GM13976 (cell line): ENCODE data around the gene DUXB.
A peak's percentile ranks its signal among the peaks of the same experiment; 100 is the strongest.

Source experiments
- DNase-seq: peaks from one replicate; pipeline ENCODE4 v3.0.0; 2012; ENCODE audit warnings: low spot score
- CTCF ChIP-seq: IDR thresholded peaks from 2 replicates; pipeline ENCODE4 v1.5.1; 2012; ENCODE audit warnings: borderline replicate concordance, mild to moderate bottlenecking; ENCODE audit not compliant: insufficient read depth; ENCODE audit errors: extremely low read depth, missing control alignments, control extremely low read depth
- in situ Hi-C: fragments of 300-500 bp; cut with MboI; formaldehyde crosslinking; loops from one replicate; pipeline ENCODE4 v1.12.0; 2022; ENCODE audit warnings: low sequenced_read_pairs, mixed read lengths, inconsistent platforms; ENCODE audit not compliant: unreplicated experiment

Gene DUXB

GRCh38 chr16:75710344-75710743 is 9.1 kb upstream of the DUXB start:
- in situ Hi-C loops = no loop called here
- no peak for TF ChIP-seq CTCF
- DNase-seq = no peak

GRCh38 chr16:75703306-75703705 is 2.0 kb upstream of the DUXB start:
- no peak for TF ChIP-seq CTCF
- in situ Hi-C loops = no loop called here
- no peak for DNase-seq

- DNase-seq = no peak
- no peak for TF ChIP-seq CTCF
- in situ Hi-C loops = no loop called here
These were observed 981 bp upstream of the DUXB start for GRCh38 chr16:75702242-75702641.

GRCh38 chr16:75697571-75697970 is 3.7 kb downstream of the DUXB start:
- no peak for TF ChIP-seq CTCF
- no peak for DNase-seq
- in situ Hi-C loops = no loop called here

GRCh38 chr16:75695708-75696107 is 5.6 kb downstream of the DUXB start:
- in situ Hi-C loops = no loop called here
- TF ChIP-seq CTCF = peak; percentile 23
- DNase-seq = no peak

- peak; percentile 41 for DNase-seq
- in situ Hi-C loops = no loop called here
- no peak for TF ChIP-seq CTCF
These were observed 13.9 kb downstream of the DUXB start for GRCh38 chr16:75687361-75687760.

GRCh38 chr16:75682308-75682707 is 19.0 kb downstream of the DUXB start:
- no peak for TF ChIP-seq CTCF
- no peak for DNase-seq
- in situ Hi-C loops = no loop called here
